ENCODE measurements around the gene UBA6.
"Not testable (repeated sequence)": the region's sequence is repeated elsewhere in the genome, so short reads cannot be mapped to it uniquely, and the experiment has no call there.

UBA6 gene

GRCh38 chr4:67700738-67701516 is at the start of gene UBA6:
UBA6 (minus strand) TSS chr4:67701155; CDS start chr4:67701119, 36 bp downstream.
- DNase-seq: peak; percentile 98

DNA sequence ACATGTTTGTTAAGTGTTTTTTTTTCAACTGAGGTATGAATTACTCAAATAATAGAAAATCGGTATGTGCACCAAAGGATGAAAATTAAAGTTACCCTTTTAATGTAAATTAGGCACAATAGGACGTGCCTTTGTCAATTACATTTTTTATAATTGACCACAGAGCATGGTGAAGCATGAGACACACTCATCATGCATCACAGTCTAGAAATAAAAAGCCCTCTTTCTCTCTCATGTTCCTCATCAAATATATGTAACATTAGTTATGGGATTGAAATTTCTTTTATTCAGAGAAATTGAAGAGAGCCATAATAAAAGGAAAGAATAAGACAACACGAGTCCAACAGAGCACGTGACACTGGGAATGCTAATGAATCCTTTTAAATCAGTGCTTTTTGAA is 49.7 kb upstream of the UBA6 start:
- DNase-seq: no peak

GRCh38 chr4:67749286-67749685 is 48.3 kb upstream of the UBA6 start:
- DNase-seq: no peak

DNA sequence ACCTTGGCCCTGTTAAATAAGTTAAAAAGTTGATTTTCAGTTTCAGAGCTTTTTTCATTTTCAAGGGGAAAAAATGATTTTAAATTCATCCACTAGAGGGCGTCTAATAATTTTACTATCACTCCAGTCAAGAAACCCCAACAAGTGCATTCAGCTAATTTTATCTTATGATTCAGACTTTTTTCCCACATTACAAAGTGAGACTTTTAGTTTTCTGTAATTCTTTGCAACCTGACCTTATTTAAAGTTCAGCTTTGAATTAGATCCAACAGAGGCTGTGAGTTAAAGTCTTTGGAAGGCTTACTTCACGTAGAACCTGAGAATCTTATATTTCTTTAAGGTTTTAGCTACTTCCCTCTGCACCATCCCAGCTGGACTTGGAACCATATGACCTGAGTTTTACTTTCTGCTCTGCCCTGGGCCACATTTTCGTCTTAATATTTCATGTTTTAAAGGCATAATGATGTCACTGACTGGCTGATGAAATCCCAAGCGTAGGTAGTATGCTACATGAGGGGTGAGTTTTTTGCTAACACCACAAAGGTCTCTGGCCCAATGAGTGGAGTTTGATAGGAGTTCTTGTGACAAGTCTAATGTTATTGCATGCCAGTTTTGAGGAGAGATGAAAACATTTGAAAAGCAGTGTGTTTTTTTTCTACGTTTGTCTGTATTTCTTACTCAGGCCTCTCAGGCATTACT is 46.0 kb upstream of the UBA6 start:
- DNase-seq: no peak

- DNase-seq: no peak
Measured at GRCh38 chr4:67744561-67745283, 43.8 kb upstream of the UBA6 start.

DNA sequence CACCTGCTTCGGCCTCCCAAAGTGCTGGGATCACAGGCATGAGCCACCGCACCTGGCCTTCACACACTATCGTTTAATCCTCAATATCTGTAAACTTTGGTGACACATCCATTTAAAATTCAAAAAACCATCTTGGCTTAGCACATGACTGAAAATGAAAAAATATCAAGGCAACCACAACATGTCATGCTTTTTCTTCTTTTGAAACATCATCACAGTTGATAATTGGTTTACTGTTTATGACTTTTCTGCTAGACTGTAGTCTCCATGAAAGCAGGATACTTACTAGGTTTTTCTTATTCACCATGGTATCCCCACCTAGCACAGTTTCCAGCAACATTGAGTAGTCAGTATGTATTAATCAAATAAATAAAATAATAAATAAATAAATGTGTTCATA is 42.2 kb upstream of the UBA6 start:
- no peak for DNase-seq

GRCh38 chr4:67736262-67736661 is 35.3 kb upstream of the UBA6 start:
- no peak for DNase-seq

DNA sequence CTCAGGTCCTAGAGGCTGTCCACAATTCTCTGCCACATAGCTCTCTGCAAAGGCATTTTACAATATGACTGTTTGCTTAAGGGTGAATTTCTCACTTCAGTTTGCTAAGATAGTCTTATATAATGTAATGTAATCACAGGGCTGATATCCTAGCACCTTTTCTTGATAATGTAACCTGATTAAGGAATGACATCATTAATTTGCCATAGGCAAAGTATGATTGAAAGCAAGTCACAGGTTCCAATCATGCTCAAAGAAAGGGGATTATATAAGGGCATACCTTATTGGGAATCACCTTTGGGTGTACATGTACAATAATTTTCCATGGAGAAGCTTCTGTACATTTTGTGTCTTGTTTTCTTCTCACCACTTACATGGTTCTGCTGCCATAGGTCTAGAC is 34.4 kb upstream of the UBA6 start:
- no peak for DNase-seq

DNA sequence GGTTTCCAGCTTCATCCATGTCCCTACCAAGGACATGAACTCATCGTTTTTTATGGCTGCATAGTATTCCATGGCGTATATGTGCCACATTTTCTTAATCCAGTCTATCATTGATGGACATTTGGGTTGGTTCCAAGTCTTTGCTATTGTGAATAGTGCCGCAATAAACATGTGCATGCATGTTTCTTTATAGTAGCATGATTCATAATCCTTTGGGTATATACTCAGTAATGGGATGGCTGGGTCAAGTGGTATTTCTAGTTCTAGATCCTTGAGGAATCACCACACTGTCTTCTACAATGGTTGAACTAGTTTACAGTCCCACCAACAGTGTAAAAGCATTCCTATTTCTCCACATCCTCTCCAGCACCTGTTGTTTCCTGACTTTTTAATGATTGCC is 29.6 kb upstream of the UBA6 start:
- not testable (repeated sequence) for DNase-seq

- no peak for DNase-seq
Measured at GRCh38 chr4:67727124-67727850, 26.3 kb upstream of the UBA6 start.

GRCh38 chr4:67725981-67726380 is 25.0 kb upstream of the UBA6 start:
- no peak for DNase-seq

DNA sequence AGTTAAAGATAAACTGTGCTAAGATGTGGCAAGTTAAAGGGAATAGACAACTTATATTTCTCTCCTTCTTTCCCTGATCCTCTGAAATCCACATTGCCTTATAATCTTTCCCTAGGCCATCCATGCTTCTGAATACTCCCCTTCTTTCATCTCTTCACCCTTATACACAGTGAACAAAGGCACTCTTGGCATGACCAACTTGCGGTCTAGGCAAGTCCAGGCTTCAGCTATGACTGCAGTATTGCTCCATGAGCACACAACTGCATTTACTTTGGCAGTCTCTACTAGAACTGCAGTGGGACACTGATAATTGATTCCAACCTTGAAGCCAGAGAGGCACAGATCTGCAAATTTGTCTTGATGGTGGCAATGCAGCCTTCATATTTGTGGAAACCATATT is 24.2 kb upstream of the UBA6 start:
- DNase-seq: no peak

GRCh38 chr4:67723949-67724348 is 23.0 kb upstream of the UBA6 start:
- no peak for DNase-seq

DNA sequence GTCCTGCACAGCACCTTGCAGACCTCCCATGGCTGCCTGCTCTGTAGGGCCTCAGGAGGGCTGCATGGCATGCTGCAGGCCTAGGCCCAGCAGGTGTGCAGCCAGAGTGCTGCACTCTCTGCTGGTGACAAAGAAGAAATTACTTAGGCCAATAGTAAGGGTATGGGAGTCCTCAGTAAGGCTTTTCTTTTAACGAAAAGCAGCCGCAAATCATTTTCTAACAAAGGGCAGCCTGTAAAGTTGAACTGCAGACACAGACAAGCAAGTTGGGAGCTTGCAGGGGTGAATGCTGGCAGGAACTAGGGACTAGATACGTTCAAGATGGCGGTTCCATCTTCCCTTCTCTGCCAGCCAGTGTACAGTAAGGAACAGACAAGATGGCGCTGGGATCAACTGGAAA is 22.4 kb upstream of the UBA6 start:
- DNase-seq: no peak

DNA sequence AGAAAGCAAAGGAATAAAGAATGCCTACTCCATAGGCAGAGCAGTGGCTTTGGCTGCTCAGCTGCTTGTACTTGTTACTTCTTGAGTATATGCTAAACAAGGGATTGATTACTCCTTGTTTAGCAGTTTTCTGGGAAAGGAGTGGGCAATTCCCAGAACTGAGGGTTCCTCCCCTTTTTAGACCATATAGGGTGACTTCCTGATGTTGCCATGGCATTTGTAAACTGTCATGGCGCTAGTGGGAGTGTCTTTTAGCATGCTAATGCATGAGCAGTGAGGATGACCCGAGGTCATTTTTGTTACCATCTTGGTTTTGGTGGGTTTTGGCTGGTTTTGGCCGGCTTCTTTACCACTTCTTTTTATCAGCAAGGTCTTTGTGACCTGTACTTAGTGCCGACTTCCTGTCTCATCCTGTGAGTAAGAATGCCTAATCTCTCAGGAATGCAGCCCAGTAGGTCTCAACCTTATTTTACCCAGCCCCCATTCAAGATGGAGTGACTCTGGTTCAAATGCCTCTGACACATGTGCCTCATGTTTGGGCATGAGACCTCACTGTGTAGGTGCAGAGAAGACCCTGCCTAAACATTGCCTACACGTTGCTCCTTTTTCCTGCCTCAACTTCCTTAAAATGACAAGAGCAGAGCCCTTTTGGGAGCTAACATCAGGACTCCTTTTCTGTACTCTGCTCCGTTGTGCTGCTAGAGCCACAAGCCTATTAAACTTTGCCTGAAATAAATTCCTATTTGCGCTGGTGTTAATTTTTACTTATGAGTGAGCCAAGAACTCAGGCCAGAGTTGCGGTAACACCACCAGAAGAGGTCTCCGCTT is 21.0 kb upstream of the UBA6 start:
- DNase-seq: no peak

DNA sequence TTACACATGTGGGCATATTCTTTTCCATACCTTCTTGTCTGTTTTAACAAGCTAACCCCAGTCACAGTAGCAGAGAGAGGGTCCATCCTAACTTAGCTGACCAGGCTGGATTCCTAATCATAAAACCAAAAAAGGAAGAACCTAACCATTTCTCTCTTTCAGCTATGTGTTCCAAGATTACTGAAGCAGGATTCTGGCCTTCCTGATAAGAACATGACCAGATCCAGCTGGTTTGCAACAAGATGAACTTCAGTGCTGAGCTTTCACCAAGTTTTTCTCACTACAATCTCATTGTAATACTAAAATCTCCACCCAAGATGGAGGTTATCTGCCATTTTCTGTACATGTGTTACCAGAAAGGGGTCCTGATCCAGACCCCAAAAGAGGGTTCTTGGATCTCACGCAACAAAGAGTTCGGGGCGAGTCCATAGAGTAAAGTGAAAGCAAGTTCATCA is 20.4 kb upstream of the UBA6 start:
- no peak for DNase-seq

DNA sequence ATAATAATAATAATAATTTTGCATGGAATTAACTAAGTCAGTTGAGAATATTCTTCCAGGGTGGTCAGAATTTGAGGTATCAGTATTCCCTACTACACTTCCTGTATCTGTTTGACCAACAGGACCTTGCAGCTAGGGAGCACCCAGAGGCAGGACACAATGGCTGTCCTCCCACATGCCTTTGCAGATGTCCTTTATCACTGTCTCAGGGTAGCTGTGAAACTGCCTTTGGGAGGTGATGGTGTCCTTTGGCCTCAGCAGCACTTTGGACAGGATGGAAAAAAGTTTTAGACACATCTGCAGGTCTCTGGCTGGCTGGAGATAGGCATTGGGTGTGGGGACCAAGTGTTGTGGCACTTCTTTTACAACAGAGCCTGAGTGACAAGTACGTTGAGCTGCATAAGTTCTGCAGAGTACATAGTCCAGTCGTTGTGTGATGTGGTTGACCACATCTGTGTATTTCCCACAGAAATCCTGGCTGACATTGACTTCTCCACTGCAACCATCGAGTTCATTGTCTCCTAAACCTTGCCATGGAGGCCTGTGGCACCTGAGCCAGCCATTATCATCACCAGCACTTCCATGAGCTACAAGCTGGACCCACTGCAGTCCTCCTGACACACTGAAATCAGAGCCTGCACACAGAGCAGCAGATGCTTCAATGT is 19.1 kb upstream of the UBA6 start:
- DNase-seq: no peak

GRCh38 chr4:67718848-67719247 is 17.9 kb upstream of the UBA6 start:
- no peak for DNase-seq

- no peak for DNase-seq
Measured at GRCh38 chr4:67717586-67717985, 16.6 kb upstream of the UBA6 start.

GRCh38 chr4:67714955-67715354 is 14.0 kb upstream of the UBA6 start:
- DNase-seq: no peak

DNA sequence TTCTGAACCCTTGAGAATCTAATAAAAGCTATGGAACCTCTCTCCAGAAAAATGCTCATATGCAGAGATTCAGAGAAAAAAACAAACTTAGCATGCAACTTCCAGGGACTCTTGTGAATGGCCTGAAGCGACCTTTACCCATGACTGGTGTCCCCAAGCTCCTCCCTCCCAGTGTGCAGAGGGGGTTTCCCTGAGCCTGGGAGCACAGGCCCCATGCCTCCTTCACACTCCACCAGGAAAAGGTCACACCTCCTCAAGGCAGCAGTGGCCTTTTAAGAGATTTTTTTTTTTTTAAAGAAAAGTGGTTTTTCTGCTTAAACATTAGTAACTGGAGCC is 13.3 kb upstream of the UBA6 start:
- DNase-seq: no peak

Measured in activated effector memory CD4-positive, alpha-beta T cell treated with anti-CD3 and anti-CD28 coated beads, Interleukin-2, amount 50 U/mL, for 16 hours (primary cell).